HEK293 (cell line): ENCODE results near the gene LDB1.

Experiments used
- CTCF ChIA-PET: fragments of 350-600 bp; formaldehyde crosslinking; extraction: SDS; loops from one replicate; lab custom pipeline; 2021; ENCODE audit warnings: antibody characterized with exemption; lab: Yijun Ruan, JAX
- POLR2A ChIA-PET: fragments of 300-600 bp; formaldehyde crosslinking; extraction: SDS; loops from one replicate; lab custom pipeline; 2020; ENCODE audit warnings: antibody characterized with exemption, inconsistent platforms; lab: Yijun Ruan, JAX
- H3K27ac ChIP-seq: fragments of 200-500 bp; sonication (Bioruptor generic); 2 replicates; pipeline ENCODE4 v1.5.1; 2014; ENCODE audit warnings: low read depth, low read length, control low read depth, inconsistent platforms; ENCODE audit errors: extremely low read depth
- H3K36me3 ChIP-seq, 2 experiments: fragments of 200-500 bp in 1 of 2; sonication (Bioruptor generic) in 1 of 2; 1 replicate in 1 of 2; 2 replicates in 1 of 2; pipeline ENCODE4 v1.5.1; 2014 to 2017; ENCODE audit warnings: inconsistent platforms in 2 of 2, low read length in 2 of 2; ENCODE audit not compliant: control insufficient read depth in 2 of 2, insufficient read depth in 1 of 2
- H3K4me1 ChIP-seq: fragments of 200-500 bp; sonication (Bioruptor generic); 2 replicates; pipeline ENCODE4 v1.5.1; 2014; ENCODE audit warnings: mild to moderate bottlenecking, low read length, inconsistent platforms; ENCODE audit not compliant: control insufficient read depth, insufficient read depth
- H3K4me3 ChIP-seq: 2 replicates; pipeline ENCODE4 v1.5.1; 2011; ENCODE audit warnings: low read depth, mild to moderate bottlenecking, control low read depth, low read length, moderate library complexity
- H3K9me3 ChIP-seq: fragments of 200-500 bp; sonication (Bioruptor generic); 2 replicates; pipeline ENCODE4 v1.5.1; 2014; ENCODE audit warnings: low read depth, low read length, inconsistent platforms; ENCODE audit not compliant: control insufficient read depth, insufficient read depth
- BCL11A ChIP-seq: fragments of 450-650 bp; formaldehyde crosslinking; IDR thresholded peaks from 2 replicates; pipeline ENCODE4 v1.5.1; 2016; ENCODE audit warnings: low read depth, missing biosample characterization, missing genetic modification characterization
- GLIS1 ChIP-seq: fragments of 450-650 bp; formaldehyde crosslinking; IDR thresholded peaks from 2 replicates; pipeline ENCODE4 v1.5.1; 2016; ENCODE audit warnings: missing biosample characterization, missing genetic modification characterization
- KLF1 ChIP-seq: fragments of 450-650 bp; formaldehyde crosslinking; IDR thresholded peaks from 2 replicates; pipeline ENCODE4 v1.5.1; 2016; ENCODE audit warnings: missing biosample characterization, missing genetic modification characterization
- SP7 ChIP-seq: fragments of 450-650 bp; formaldehyde crosslinking; IDR thresholded peaks from 2 replicates; pipeline ENCODE4 v1.5.1; 2016; ENCODE audit warnings: missing biosample characterization, missing genetic modification characterization
- ZBTB8A ChIP-seq: fragments of 450-650 bp; formaldehyde crosslinking; IDR thresholded peaks from 2 replicates; pipeline ENCODE4 v1.5.1; 2016; ENCODE audit warnings: missing biosample characterization, missing genetic modification characterization
- ZFP37 ChIP-seq: fragments of 450-650 bp; formaldehyde crosslinking; IDR thresholded peaks from 2 replicates; pipeline ENCODE4 v1.5.1; 2016; ENCODE audit warnings: missing biosample characterization, missing genetic modification characterization
- ZNF561 ChIP-seq: fragments of 450-650 bp; IDR thresholded peaks from 2 replicates; pipeline ENCODE4 v1.5.1; 2018; ENCODE audit warnings: missing biosample characterization, missing genetic modification characterization, borderline replicate concordance
- ZNF623 ChIP-seq: fragments of 450-650 bp; formaldehyde crosslinking; IDR thresholded peaks from 2 replicates; pipeline ENCODE4 v1.5.1; 2016; ENCODE audit warnings: missing biosample characterization, missing genetic modification characterization
- ZNF660 ChIP-seq: fragments of 450-650 bp; IDR thresholded peaks from 2 replicates; pipeline ENCODE4 v1.5.1; 2018; ENCODE audit warnings: missing biosample characterization, mild to moderate bottlenecking, missing genetic modification characterization
- TF ChIP-seq, protein P1 (sequence below): fragments of 450-650 bp; formaldehyde crosslinking; conservative IDR thresholded peaks from 2 replicates; pipeline ENCODE4 v1.5.1; 2016; ENCODE audit warnings: low read depth, missing biosample characterization, missing genetic modification characterization
- TF ChIP-seq, protein P2 (sequence below): fragments of 450-650 bp; formaldehyde crosslinking; IDR thresholded peaks from 2 replicates; pipeline ENCODE4 v1.5.1; 2017; ENCODE audit warnings: missing biosample characterization, missing genetic modification characterization
- TF ChIP-seq, protein P3 (sequence below): fragments of 450-650 bp; formaldehyde crosslinking; IDR thresholded peaks from 2 replicates; pipeline ENCODE4 v1.5.1; 2016; ENCODE audit warnings: missing biosample characterization, missing genetic modification characterization

Gene LDB1

DNA sequence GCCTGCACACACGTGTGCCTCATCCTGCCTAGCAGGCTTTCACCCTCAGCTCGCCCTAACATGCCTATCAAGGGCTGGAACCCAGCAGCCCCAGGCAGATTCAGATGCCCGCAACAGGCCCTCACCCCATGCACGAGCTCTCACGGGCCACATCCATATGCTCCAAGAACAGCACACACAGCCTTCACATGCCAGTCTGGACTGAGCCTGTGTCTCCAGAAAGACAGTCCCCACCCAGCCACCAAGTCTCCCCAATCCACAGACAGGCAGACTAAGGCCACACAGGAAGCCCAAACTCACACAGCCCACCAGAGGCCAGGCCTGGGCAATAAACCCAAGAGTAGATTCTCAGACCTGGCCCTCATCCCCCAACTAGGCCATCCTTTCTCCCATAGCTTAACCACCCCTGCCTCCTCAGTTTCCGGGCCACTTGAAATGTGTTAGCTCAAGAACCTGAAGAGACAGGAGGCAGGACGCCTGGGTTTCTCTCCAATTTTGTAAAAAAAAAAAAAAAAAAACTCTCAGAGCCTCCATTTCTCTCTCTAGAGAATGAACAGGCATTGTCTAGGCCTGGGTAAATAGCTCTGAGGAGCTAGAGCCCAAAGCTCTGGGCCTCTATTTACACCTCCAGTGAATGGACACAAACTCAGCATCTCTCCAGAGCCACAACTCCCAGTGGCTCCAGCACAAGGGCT lies 6.8 kb downstream of the LDB1 start:
- Histone ChIP-seq H3K4me1 (peaks cover 36% of the 10 kb centered on the region), H3K4me3 (peak overlapping the region; percentile 70), H3K9me3 (no peaks in the 10 kb centered on the region), H3K27ac (peak overlapping the region; percentile 47; the same call in 1 of the 2 replicates), H3K36me3 (peaks cover 13 to 35% of the 10 kb centered on the region in 2 experiments)
- POLR2A ChIA-PET, result interaction anchor here (0.6 to 2.2 kb wide), 10 partner anchors 9 to 404 kb away, joined by 3 to 26 read pairs (median 6); partner anchors contain the start of genes ACTR1A and ARMH3
- TF ChIP-seq, protein P1, sequence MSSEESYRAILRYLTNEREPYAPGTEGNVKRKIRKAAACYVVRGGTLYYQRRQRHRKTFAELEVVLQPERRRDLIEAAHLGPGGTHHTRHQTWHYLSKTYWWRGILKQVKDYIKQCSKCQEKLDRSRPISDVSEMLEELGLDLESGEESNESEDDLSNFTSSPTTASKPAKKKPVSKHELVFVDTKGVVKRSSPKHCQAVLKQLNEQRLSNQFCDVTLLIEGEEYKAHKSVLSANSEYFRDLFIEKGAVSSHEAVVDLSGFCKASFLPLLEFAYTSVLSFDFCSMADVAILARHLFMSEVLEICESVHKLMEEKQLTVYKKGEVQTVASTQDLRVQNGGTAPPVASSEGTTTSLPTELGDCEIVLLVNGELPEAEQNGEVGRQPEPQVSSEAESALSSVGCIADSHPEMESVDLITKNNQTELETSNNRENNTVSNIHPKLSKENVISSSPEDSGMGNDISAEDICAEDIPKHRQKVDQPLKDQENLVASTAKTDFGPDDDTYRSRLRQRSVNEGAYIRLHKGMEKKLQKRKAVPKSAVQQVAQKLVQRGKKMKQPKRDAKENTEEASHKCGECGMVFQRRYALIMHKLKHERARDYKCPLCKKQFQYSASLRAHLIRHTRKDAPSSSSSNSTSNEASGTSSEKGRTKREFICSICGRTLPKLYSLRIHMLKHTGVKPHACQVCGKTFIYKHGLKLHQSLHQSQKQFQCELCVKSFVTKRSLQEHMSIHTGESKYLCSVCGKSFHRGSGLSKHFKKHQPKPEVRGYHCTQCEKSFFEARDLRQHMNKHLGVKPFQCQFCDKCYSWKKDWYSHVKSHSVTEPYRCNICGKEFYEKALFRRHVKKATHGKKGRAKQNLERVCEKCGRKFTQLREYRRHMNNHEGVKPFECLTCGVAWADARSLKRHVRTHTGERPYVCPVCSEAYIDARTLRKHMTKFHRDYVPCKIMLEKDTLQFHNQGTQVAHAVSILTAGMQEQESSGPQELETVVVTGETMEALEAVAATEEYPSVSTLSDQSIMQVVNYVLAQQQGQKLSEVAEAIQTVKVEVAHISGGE, result peak; percentile 55; the same call in 1 of the 2 replicates
- TF ChIP-seq ZNF660 (0 out of 2 replicates have a peak, but pooled peaks have one; percentile 20), BCL11A (tag by site-specific recombination) (no peak), ZBTB8A (tag by site-specific recombination) (peak; percentile 63)
- TF ChIP-seq, protein P2, sequence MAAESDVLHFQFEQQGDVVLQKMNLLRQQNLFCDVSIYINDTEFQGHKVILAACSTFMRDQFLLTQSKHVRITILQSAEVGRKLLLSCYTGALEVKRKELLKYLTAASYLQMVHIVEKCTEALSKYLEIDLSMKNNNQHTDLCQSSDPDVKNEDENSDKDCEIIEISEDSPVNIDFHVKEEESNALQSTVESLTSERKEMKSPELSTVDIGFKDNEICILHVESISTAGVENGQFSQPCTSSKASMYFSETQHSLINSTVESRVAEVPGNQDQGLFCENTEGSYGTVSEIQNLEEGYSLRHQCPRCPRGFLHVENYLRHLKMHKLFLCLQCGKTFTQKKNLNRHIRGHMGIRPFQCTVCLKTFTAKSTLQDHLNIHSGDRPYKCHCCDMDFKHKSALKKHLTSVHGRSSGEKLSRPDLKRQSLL (tag by site-specific recombination), result peak; percentile 85
- TF ChIP-seq, all 188 proteins: peak for 4
- CTCF ChIA-PET, result interaction anchor here (0.6 to 2.9 kb wide), 3 partner anchors 12 to 578 kb away, joined by 4 to 9 read pairs (median 4); no protein-coding TSS in a partner anchor

DNA sequence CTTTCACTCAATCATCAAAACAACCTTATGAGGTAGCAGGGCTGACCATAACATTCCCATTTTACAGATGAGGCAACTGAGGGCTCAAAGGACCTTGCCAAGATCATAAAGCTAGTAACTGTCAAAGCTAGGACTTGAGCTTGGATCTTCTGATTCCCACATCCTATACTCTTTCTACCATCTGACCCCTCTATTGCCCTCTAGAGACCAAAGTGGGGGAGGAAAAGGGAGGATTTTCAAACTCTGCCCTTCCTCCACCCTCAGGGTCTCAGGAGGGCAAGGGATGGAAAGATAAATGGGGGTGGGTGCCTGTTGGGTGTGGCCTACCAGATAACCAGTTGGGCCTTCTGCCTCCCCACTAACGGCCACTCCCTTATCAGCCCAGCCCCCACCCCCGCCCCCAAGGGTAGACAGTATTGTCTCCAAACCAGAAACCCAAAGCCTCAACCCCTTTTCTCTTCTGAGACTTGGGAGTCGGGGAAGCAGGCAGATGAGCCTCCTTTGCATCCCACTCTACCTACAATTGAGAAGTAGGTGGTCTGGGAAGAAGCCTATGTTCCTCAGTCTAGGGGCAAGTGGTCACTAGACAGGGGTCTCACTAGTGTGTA lies 7.9 kb downstream of the LDB1 start:
- Histone ChIP-seq H3K4me1 (peaks cover 27% of the 10 kb centered on the region), H3K27ac (no peak overlapping the region), H3K36me3 (peaks cover 19 to 44% of the 10 kb centered on the region in 2 experiments), H3K4me3 (no peak overlapping the region), H3K9me3 (no peaks in the 10 kb centered on the region)
- TF ChIP-seq SP7 (tag by site-specific recombination) (0 out of 2 replicates have a peak, but pooled peaks have one; percentile 16), ZNF561 (tag by site-specific recombination) (no peak), ZNF660 (no peak), ZFP37 (tag by site-specific recombination) (no peak), GLIS1 (no peak), KLF1 (tag by site-specific recombination) (peak; percentile 65), ZNF623 (tag by site-specific recombination) (0 out of 2 replicates have a peak, but pooled peaks have one; percentile 13), ZBTB8A (tag by site-specific recombination) (0 out of 2 replicates have a peak, but pooled peaks have one; percentile 15)
- TF ChIP-seq, protein P3, sequence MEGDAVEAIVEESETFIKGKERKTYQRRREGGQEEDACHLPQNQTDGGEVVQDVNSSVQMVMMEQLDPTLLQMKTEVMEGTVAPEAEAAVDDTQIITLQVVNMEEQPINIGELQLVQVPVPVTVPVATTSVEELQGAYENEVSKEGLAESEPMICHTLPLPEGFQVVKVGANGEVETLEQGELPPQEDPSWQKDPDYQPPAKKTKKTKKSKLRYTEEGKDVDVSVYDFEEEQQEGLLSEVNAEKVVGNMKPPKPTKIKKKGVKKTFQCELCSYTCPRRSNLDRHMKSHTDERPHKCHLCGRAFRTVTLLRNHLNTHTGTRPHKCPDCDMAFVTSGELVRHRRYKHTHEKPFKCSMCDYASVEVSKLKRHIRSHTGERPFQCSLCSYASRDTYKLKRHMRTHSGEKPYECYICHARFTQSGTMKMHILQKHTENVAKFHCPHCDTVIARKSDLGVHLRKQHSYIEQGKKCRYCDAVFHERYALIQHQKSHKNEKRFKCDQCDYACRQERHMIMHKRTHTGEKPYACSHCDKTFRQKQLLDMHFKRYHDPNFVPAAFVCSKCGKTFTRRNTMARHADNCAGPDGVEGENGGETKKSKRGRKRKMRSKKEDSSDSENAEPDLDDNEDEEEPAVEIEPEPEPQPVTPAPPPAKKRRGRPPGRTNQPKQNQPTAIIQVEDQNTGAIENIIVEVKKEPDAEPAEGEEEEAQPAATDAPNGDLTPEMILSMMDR (tag by site-specific recombination), result peak; percentile 37; the same call in 1 of the 2 replicates
- ChIA-PET POLR2A (interaction anchor here (0.5 to 1.6 kb wide), 4 partner anchors 10 to 330 kb away, joined by 3 to 7 read pairs (median 4); no protein-coding TSS in a partner anchor), CTCF (interaction anchor here (0.6 to 1.5 kb wide), 6 partner anchors 16 to 277 kb away, joined by 3 to 4 read pairs (median 3); no protein-coding TSS in a partner anchor)
